Measurements from ENCODE around the gene SCAANT1. TPM values are rescaled to one million over a fixed set of nuclear protein-coding genes. Genes with fewer than 3 reads are reported as not detected.

Gene SCAANT1
- total RNA-seq (not detected), polyA plus RNA-seq (not detected)

GRCh38 chr3:63911873-63912767 is at the start of gene SCAANT1:
Gene SCAANT1 (minus strand): TSS chr3:63912383.
- FAIRE-seq (no peak), ATAC-seq (peak; percentile 79 to 87 (median 82)), DNase-seq (peak; percentile 92 to 96 (median 93))
- peaks cover 0 to 10% (median 4%) of the 10 kb centered on the region in 3 donors for H3K36me3 ChIP-seq
- peak within 1 kb of the TSS; percentile 66 to 94 (median 78) for H3K4me3 ChIP-seq
- H3K27me3 ChIP-seq = no peaks in the 10 kb centered on the region
- intact Hi-C loops (cut with DNase I) = loop anchor here in 1 of 3 donors (5.0 kb wide), 1 partner anchor 80 kb away; no protein-coding TSS in a partner anchor
- H3K9me3 ChIP-seq = no peaks in the 10 kb centered on the region
- peaks cover 8 to 34% (median 18%) of the 10 kb centered on the region in 3 donors for H3K4me1 ChIP-seq
- 0 to 1% methylated on average over 70 to 115 of the region's 115 CpGs for whole genome bisulfite sequencing, 2 donors
- peak within 1 kb of the TSS; percentile 92 to 97 (median 96) for H3K27ac ChIP-seq
- no peak for TF ChIP-seq CTCF (IDR thresholded peaks at IDR 0.05)

GRCh38 chr3:63961891-63962290 is 49.7 kb upstream of the SCAANT1 start:
- Histone ChIP-seq H3K27me3 (no peaks in the 10 kb centered on the region), H3K9me3 (no peaks in the 10 kb centered on the region), H3K27ac (peak overlapping the region in 1 of 4 donors; percentile 73), H3K36me3 (no peaks in the 10 kb centered on the region), H3K4me1 (peaks cover 50 to 82% (median 66%) of the 10 kb centered on the region in 3 donors), H3K4me3 (no peak overlapping the region)
- FAIRE-seq (no peak), ATAC-seq (peak; percentile 71 to 83 (median 81)), DNase-seq (no peak)
- peak; percentile 37 to 68 (median 42) for TF ChIP-seq CTCF (IDR thresholded peaks at IDR 0.05)
- intact Hi-C loops (cut with DNase I) = loop anchor here in 1 of 3 donors (5.0 kb wide), 1 partner anchor 35 kb away; no protein-coding TSS in a partner anchor
- 2 to 3% methylated on average over 2 of the region's 2 CpGs for WGBS, 2 donors

GRCh38 chr3:63960048-63960711 is 48.0 kb upstream of the SCAANT1 start:
- DNase-seq = peak in 2 of 6 donors; percentile 46 to 51
- Histone ChIP-seq H3K27me3 (no peaks in the 10 kb centered on the region), H3K9me3 (no peaks in the 10 kb centered on the region), H3K36me3 (no peaks in the 10 kb centered on the region), H3K4me3 (peak overlapping the region in 2 of 4 donors; percentile 24 to 26), H3K4me1 (peaks cover 49 to 82% (median 58%) of the 10 kb centered on the region in 3 donors), H3K27ac (peak overlapping the region in 3 of 4 donors; percentile 6 to 73 (median 46))
- WGBS, 2 donors = 26 to 27% methylated on average over 6 of the region's 6 CpGs
- no peak for TF ChIP-seq CTCF (IDR thresholded peaks at IDR 0.05)
- intact Hi-C loops (cut with DNase I) = loop anchor here in 1 of 3 donors (5.0 kb wide), 1 partner anchor 37 kb away; no protein-coding TSS in a partner anchor
- ATAC-seq = peak; percentile 50 to 66 (median 57)
- no peak for FAIRE-seq

GRCh38 chr3:63959146-63959545 is 47.0 kb upstream of the SCAANT1 start:
- TF ChIP-seq CTCF (IDR thresholded peaks at IDR 0.05) = no peak
- 41 to 42% methylated on average over 3 of the region's 3 CpGs for WGBS, 2 donors
- DNase-seq (no peak), ATAC-seq (no peak), FAIRE-seq (no peak)
- Histone ChIP-seq H3K4me1 (peaks cover 47 to 76% (median 48%) of the 10 kb centered on the region in 3 donors), H3K27me3 (no peaks in the 10 kb centered on the region), H3K9me3 (no peaks in the 10 kb centered on the region), H3K36me3 (no peaks in the 10 kb centered on the region), H3K27ac (no peak overlapping the region), H3K4me3 (no peak overlapping the region)
- intact Hi-C loops (cut with DNase I) = no loop called here

Measured in pancreas (tissue), 10 donors.